Measurements from ENCODE around the gene VCAN. TPM values are rescaled to one million over a fixed set of nuclear protein-coding genes. Genes with fewer than 3 reads are reported as not detected.

Gene VCAN
- total RNA-seq, 1 experiment from 2014 or later, result 0.72 TPM

DNA sequence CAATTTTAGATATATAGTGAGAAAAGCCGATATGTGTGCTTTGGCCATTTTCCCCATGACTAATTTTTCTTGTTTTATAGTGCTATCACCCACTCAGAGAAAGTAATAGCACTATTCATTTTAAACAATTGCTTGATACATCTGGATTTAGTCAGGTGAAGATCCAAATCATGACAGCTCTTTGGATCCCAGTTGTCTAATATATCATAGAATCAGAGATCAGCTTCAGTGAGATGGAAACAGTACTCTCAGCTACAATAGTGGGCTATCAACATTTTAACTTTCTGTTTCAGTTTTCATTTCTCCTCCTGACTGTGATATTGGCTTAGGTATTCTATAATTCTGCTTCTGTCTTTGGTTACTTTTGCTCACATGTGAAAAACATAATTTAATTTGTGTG lies 38.7 kb downstream of the VCAN start:
- no TSS peak for BruUV-seq (replicated peaks)
- DNase-seq (ENCODE audit: low read depth, low spot score), result no peak
- H3K36me3 ChIP-seq (ENCODE audit: control insufficient read depth, insufficient read depth, low read length), result no peaks in the 10 kb centered on the region
- no peaks in the 10 kb centered on the region for H3K9me3 ChIP-seq (ENCODE audit: control insufficient read depth, insufficient read depth, low read depth, low read length)
- TF ChIP-seq TCF7L2 (IDR thresholded peaks at IDR 0.05; ENCODE audit: low read depth, low read length) (no peak), POLR2AphosphoS5 (IDR thresholded peaks at IDR 0.05; ENCODE audit: low read depth, low read length) (no peak), SIN3A (IDR thresholded peaks at IDR 0.05; ENCODE audit: borderline replicate concordance, insufficient read depth, low read depth, low read length) (no peak)
- TF ChIP-seq, protein P1, sequence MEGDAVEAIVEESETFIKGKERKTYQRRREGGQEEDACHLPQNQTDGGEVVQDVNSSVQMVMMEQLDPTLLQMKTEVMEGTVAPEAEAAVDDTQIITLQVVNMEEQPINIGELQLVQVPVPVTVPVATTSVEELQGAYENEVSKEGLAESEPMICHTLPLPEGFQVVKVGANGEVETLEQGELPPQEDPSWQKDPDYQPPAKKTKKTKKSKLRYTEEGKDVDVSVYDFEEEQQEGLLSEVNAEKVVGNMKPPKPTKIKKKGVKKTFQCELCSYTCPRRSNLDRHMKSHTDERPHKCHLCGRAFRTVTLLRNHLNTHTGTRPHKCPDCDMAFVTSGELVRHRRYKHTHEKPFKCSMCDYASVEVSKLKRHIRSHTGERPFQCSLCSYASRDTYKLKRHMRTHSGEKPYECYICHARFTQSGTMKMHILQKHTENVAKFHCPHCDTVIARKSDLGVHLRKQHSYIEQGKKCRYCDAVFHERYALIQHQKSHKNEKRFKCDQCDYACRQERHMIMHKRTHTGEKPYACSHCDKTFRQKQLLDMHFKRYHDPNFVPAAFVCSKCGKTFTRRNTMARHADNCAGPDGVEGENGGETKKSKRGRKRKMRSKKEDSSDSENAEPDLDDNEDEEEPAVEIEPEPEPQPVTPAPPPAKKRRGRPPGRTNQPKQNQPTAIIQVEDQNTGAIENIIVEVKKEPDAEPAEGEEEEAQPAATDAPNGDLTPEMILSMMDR (IDR thresholded peaks at IDR 0.05), result no peak
- TF ChIP-seq, protein P2, sequence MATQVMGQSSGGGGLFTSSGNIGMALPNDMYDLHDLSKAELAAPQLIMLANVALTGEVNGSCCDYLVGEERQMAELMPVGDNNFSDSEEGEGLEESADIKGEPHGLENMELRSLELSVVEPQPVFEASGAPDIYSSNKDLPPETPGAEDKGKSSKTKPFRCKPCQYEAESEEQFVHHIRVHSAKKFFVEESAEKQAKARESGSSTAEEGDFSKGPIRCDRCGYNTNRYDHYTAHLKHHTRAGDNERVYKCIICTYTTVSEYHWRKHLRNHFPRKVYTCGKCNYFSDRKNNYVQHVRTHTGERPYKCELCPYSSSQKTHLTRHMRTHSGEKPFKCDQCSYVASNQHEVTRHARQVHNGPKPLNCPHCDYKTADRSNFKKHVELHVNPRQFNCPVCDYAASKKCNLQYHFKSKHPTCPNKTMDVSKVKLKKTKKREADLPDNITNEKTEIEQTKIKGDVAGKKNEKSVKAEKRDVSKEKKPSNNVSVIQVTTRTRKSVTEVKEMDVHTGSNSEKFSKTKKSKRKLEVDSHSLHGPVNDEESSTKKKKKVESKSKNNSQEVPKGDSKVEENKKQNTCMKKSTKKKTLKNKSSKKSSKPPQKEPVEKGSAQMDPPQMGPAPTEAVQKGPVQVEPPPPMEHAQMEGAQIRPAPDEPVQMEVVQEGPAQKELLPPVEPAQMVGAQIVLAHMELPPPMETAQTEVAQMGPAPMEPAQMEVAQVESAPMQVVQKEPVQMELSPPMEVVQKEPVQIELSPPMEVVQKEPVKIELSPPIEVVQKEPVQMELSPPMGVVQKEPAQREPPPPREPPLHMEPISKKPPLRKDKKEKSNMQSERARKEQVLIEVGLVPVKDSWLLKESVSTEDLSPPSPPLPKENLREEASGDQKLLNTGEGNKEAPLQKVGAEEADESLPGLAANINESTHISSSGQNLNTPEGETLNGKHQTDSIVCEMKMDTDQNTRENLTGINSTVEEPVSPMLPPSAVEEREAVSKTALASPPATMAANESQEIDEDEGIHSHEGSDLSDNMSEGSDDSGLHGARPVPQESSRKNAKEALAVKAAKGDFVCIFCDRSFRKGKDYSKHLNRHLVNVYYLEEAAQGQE (IDR thresholded peaks at IDR 0.05; ENCODE audit: insufficient read depth in 1 of 2, low read depth in 2 of 2, low read length in 1 of 2), result no peak
- in situ Hi-C loops (cut with HindIII; ENCODE audit: low pct_unique_long_range_greater_than_20kb, low sequenced_read_pairs) (no loop called here), intact Hi-C loops (cut with micrococcal nuclease; ENCODE audit: unreplicated experiment) (no loop called here)
- ChIA-PET POLR2A (no interaction called here), CTCF (no interaction called here)
- H3K4me3 ChIP-seq (ENCODE audit: low read depth in 2 of 2, low read length in 2 of 2), result no peak overlapping the region
- H3K27ac ChIP-seq (ENCODE audit: low read length), result no peak overlapping the region
- H3K27me3 ChIP-seq (ENCODE audit: control insufficient read depth, insufficient read depth, low read length), result no peaks in the 10 kb centered on the region
- no peak for ATAC-seq
- H3K4me1 ChIP-seq (ENCODE audit: control insufficient read depth, insufficient read depth, low read length), result no peaks in the 10 kb centered on the region

DNA sequence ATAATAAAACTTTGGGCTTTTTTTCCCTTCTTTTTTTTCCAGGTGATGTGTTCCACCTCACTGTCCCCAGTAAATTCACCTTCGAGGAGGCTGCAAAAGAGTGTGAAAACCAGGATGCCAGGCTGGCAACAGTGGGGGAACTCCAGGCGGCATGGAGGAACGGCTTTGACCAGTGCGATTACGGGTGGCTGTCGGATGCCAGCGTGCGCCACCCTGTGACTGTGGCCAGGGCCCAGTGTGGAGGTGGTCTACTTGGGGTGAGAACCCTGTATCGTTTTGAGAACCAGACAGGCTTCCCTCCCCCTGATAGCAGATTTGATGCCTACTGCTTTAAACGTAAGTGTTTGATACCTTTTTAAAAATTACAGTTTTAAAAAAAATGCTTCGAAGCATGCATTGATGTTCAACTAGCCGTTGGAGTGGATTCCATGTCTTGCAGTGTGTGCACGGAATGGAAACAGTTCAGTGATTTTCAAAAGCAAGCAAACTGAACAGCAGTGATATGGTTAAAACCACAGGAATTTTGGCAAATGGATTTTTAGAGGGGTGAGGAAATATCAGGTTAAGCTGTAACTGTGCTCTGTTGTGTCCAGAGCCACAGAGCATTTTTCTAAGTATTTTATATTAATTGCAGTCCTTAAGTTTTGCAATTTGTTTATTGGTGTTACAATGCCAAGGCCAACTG lies 40.7 kb downstream of the VCAN start:
- H3K36me3 ChIP-seq (ENCODE audit: control insufficient read depth, insufficient read depth, low read length), result no peaks in the 10 kb centered on the region
- no peaks in the 10 kb centered on the region for H3K9me3 ChIP-seq (ENCODE audit: control insufficient read depth, insufficient read depth, low read depth, low read length)
- intact Hi-C loops (cut with micrococcal nuclease; ENCODE audit: unreplicated experiment) (no loop called here), in situ Hi-C loops (cut with HindIII; ENCODE audit: low pct_unique_long_range_greater_than_20kb, low sequenced_read_pairs) (no loop called here)
- H3K27ac ChIP-seq (ENCODE audit: low read length), result no peak overlapping the region
- no peaks in the 10 kb centered on the region for H3K4me1 ChIP-seq (ENCODE audit: control insufficient read depth, insufficient read depth, low read length)
- no peak for TF ChIP-seq TCF7L2 (IDR thresholded peaks at IDR 0.05; ENCODE audit: low read depth, low read length)
- TF ChIP-seq SIN3A (IDR thresholded peaks at IDR 0.05; ENCODE audit: borderline replicate concordance, insufficient read depth, low read depth, low read length), result no peak
- TF ChIP-seq POLR2AphosphoS5 (IDR thresholded peaks at IDR 0.05; ENCODE audit: low read depth, low read length), result no peak
- CTCF ChIA-PET, result no interaction called here
- no peak for DNase-seq (ENCODE audit: low read depth, low spot score)
- BruUV-seq (replicated peaks), result no TSS peak
- H3K4me3 ChIP-seq (ENCODE audit: low read depth in 2 of 2, low read length in 2 of 2), result no peak overlapping the region
- no peak for ATAC-seq
- POLR2A ChIA-PET, result no interaction called here
- no peaks in the 10 kb centered on the region for H3K27me3 ChIP-seq (ENCODE audit: control insufficient read depth, insufficient read depth, low read length)

DNA sequence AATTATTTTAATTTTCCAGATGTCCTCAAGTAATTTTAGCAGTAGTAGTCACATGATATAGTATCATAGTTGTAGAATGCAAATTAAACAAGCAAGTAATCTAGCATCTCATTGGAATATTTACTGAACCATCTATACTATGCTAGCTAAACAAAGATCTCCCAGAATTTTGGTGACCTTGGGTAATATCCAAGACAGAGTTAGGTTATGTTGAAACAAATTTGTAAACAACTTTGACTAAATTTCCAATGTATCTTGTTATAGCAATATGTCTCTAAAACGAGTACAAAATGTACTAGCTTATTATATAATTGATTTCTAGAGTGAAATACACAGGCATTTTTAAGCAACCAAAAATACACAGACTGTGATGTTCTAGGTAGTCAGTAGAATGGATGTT lies 41.5 kb downstream of the VCAN start:
- no TSS peak for BruUV-seq (replicated peaks)
- CTCF ChIA-PET, result no interaction called here
- no peak overlapping the region for H3K27ac ChIP-seq (ENCODE audit: low read length)

More for the DNA sequence above, 41.5 kb downstream of the VCAN start:
- Histone ChIP-seq H3K36me3 (ENCODE audit: control insufficient read depth, insufficient read depth, low read length) (no peaks in the 10 kb centered on the region), H3K27me3 (ENCODE audit: control insufficient read depth, insufficient read depth, low read length) (no peaks in the 10 kb centered on the region), H3K9me3 (ENCODE audit: control insufficient read depth, insufficient read depth, low read depth, low read length) (no peaks in the 10 kb centered on the region), H3K4me3 (ENCODE audit: low read depth in 2 of 2, low read length in 2 of 2) (no peak overlapping the region), H3K4me1 (ENCODE audit: control insufficient read depth, insufficient read depth, low read length) (no peaks in the 10 kb centered on the region)
- ATAC-seq, result no peak
- POLR2A ChIA-PET, result no interaction called here
- intact Hi-C loops (cut with micrococcal nuclease; ENCODE audit: unreplicated experiment) (no loop called here), in situ Hi-C loops (cut with HindIII; ENCODE audit: low pct_unique_long_range_greater_than_20kb, low sequenced_read_pairs) (no loop called here)
- DNase-seq (ENCODE audit: low read depth, low spot score), result no peak
- TF ChIP-seq POLR2AphosphoS5 (IDR thresholded peaks at IDR 0.05; ENCODE audit: low read depth, low read length), result no peak
- no peak for TF ChIP-seq TCF7L2 (IDR thresholded peaks at IDR 0.05; ENCODE audit: low read depth, low read length)
- no peak for TF ChIP-seq SIN3A (IDR thresholded peaks at IDR 0.05; ENCODE audit: borderline replicate concordance, insufficient read depth, low read depth, low read length)
- TF ChIP-seq, protein P2 (IDR thresholded peaks at IDR 0.05; ENCODE audit: insufficient read depth in 1 of 2, low read depth in 2 of 2, low read length in 1 of 2), result no peak
- TF ChIP-seq, protein P1 (IDR thresholded peaks at IDR 0.05), result no peak
